Activated CD4-positive, alpha-beta T cell treated with anti-CD3 and anti-CD28 coated beads, Interleukin-2, amount 10 ng/mL, durations not matched to agents 7 days and 5 days (primary cell): ENCODE results near the gene AGPS. TPM values are rescaled to one million over a fixed set of nuclear protein-coding genes. Genes with fewer than 3 reads are reported as not detected.
"Not testable (repeated sequence)": the region's sequence is repeated elsewhere in the genome, so short reads cannot be mapped to it uniquely, and the experiment has no call there.

Experiments
- CTCF ChIA-PET: fragments of 350-600 bp; sonication (Branson Sonifier 250); formaldehyde crosslinking; loops from one replicate; lab custom pipeline; 2021; ENCODE audit warnings: antibody characterized with exemption; lab: Charles Lee
- POLR2A ChIA-PET: fragments of 350-600 bp; sonication (Branson Sonifier 250); formaldehyde crosslinking; loops from one replicate; lab custom pipeline; 2021; ENCODE audit warnings: antibody characterized with exemption; lab: Charles Lee
- DNase-seq: peaks from one replicate; pipeline ENCODE4 v3.0.0-alpha.2; 2020
- H3K27ac Mint-ChIP-seq: one replicate; pipeline ENCODE4 v1.8.0; 2021; ENCODE audit warnings: mild to moderate bottlenecking, moderate library complexity, mixed read lengths
- H3K27me3 Mint-ChIP-seq: one replicate; pipeline ENCODE4 v1.8.0; 2021; ENCODE audit warnings: mixed read lengths
- H3K36me3 Mint-ChIP-seq: one replicate; pipeline ENCODE4 v1.8.0; 2021; ENCODE audit warnings: low read depth, mixed read lengths
- H3K4me1 Mint-ChIP-seq: one replicate; pipeline ENCODE4 v1.8.0; 2021; ENCODE audit warnings: mixed read lengths
- H3K4me3 Mint-ChIP-seq: one replicate; pipeline ENCODE4 v1.8.0; 2021; ENCODE audit warnings: mild to moderate bottlenecking, moderate library complexity, mixed read lengths
- H3K9me3 Mint-ChIP-seq: one replicate; pipeline ENCODE4 v1.8.0; 2021; ENCODE audit warnings: mixed read lengths
- total RNA-seq, 2 experiments: library from RNA; stranded (reverse); gene quantifications; one replicate each; pipeline ENCODE4 v1.2.3, GENCODE V29; 2021

The AGPS gene
- total RNA-seq, 2 experiments from 2014 or later: 61.2 to 61.3 TPM

GRCh38 chr2:177465400-177466138 lies 73.0 kb downstream of the AGPS start:
- Mint-ChIP-seq H3K36me3 (peaks cover 48% of the 10 kb centered on the region), H3K27me3 (no peaks in the 10 kb centered on the region), H3K9me3 (peaks cover 5% of the 10 kb centered on the region), H3K4me1 (no peaks in the 10 kb centered on the region), H3K4me3 (no peak overlapping the region), H3K27ac (no peak overlapping the region)
- ChIA-PET POLR2A (interaction anchor here (0.6 kb wide), 1 partner anchor 736 kb away, joined by 5 read pairs; no protein-coding TSS in a partner anchor), CTCF (interaction anchor here (0.8 kb wide), 1 partner anchor 33 kb away, joined by 3 read pairs; no protein-coding TSS in a partner anchor)
- no peak for DNase-seq

DNA sequence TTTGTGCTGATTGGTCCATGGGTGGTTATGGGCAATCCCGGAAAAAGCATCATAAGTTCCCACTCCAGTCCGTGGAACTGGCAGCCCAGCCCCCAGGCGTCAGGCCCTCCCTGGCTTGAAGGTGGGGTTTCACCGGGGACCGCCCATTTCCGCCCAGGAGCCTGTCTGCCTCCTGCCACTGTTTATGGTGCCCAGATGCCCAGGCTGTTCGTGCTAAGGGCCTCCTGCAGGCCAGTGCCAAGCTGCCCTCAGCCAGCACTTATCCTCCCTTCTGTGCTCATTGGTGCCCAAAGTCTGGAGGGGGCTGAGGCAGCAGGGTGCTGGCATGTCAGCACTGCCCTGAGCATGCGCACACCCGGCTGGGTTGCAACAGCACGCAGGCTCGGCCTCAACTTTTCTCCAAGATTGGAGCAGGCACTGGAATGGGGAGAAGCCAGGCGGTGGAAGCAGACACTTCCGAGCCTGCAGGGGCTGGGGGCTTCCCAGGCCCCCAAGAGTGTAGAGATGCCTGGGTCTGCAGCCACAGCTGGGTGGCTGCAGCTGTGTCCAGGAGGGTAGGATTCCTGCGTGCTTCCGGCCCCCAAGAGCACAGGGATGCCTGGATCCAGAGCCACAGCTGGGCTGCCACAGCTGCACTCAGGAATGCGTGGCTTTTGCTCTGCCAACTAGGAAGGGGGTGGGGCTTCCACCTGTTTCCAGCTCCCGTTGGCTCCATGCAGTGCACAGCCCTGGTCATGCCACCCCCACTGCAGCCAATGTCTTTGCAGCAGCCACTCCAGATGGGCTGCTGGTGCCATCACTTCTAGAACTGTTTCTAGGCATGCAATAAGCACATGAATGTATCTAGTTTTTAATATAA lies 74.0 kb downstream of the AGPS start:
- POLR2A ChIA-PET: no interaction called here
- Mint-ChIP-seq H3K4me3 (no peak overlapping the region), H3K36me3 (peaks cover 52% of the 10 kb centered on the region), H3K27ac (no peak overlapping the region), H3K9me3 (peaks cover 9% of the 10 kb centered on the region), H3K4me1 (no peaks in the 10 kb centered on the region), H3K27me3 (no peaks in the 10 kb centered on the region)
- DNase-seq: no peak
- CTCF ChIA-PET: interaction anchor here (0.8 kb wide), 1 partner anchor 32 kb away, joined by 3 read pairs; no protein-coding TSS in a partner anchor

DNA sequence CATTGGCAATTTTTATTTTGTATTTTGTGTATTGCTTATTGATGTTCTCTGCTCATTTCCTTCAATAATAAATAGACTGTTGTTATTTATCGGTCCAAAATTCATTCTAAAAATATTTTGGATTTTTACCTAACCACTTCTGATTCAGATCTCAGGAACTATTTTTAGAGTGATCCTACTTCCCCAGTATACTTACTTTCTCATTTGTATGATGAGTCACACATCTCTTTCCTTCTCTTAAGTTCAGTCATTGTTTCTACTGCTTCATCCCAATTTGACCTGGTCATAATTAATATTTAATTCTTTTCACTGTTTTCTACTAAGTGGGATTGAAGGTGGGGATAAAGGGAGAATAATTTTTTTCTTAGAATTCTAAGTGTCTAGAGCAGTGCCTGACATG lies 75.1 kb downstream of the AGPS start:
- H3K27me3 Mint-ChIP-seq: no peaks in the 10 kb centered on the region
- H3K36me3 Mint-ChIP-seq: peaks cover 56% of the 10 kb centered on the region
- peaks cover 18% of the 10 kb centered on the region for H3K9me3 Mint-ChIP-seq
- CTCF ChIA-PET: no interaction called here
- H3K4me1 Mint-ChIP-seq: no peaks in the 10 kb centered on the region
- no peak overlapping the region for H3K4me3 Mint-ChIP-seq
- no peak for DNase-seq
- POLR2A ChIA-PET: no interaction called here
- H3K27ac Mint-ChIP-seq: no peak overlapping the region

DNA sequence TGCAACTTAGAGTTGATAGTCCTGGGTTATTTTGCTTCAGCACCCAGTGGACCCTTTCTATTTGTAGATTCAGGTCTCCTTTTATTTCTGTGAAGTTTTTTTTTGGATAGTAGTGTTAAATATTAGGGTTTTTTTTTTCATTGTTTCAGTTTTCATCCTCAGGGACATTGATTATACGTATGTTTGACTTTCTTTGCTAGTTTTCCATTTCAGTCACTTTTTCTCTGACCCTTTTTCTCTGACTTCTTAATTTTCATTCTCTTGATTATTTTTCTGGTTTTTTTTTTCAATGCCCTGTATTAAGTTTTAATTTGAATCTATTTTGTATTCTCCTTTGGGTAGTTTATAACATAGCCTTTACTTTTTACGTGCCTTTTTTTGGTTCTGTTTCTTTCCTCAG lies 79.4 kb downstream of the AGPS start:
- no peaks in the 10 kb centered on the region for H3K4me1 Mint-ChIP-seq
- ChIA-PET CTCF (no interaction called here), POLR2A (no interaction called here)
- no peak for DNase-seq
- H3K27me3 Mint-ChIP-seq: no peaks in the 10 kb centered on the region
- no peak overlapping the region for H3K27ac Mint-ChIP-seq
- peaks cover 24% of the 10 kb centered on the region for H3K9me3 Mint-ChIP-seq
- H3K36me3 Mint-ChIP-seq: peaks cover 61% of the 10 kb centered on the region
- no peak overlapping the region for H3K4me3 Mint-ChIP-seq

GRCh38 chr2:177474301-177474700 lies 81.7 kb downstream of the AGPS start:
- Mint-ChIP-seq H3K27me3 (no peaks in the 10 kb centered on the region), H3K4me1 (no peaks in the 10 kb centered on the region), H3K9me3 (peaks cover 30% of the 10 kb centered on the region), H3K36me3 (peaks cover 68% of the 10 kb centered on the region), H3K4me3 (no peak overlapping the region), H3K27ac (no peak overlapping the region)
- POLR2A ChIA-PET: no interaction called here
- CTCF ChIA-PET: no interaction called here
- no peak for DNase-seq

GRCh38 chr2:177474998-177475397 lies 82.4 kb downstream of the AGPS start:
- H3K27ac Mint-ChIP-seq: no peak overlapping the region
- no peak overlapping the region for H3K4me3 Mint-ChIP-seq
- H3K9me3 Mint-ChIP-seq: peaks cover 30% of the 10 kb centered on the region
- H3K4me1 Mint-ChIP-seq: no peaks in the 10 kb centered on the region
- no peak for DNase-seq
- H3K27me3 Mint-ChIP-seq: no peaks in the 10 kb centered on the region
- CTCF ChIA-PET: interaction anchor here (1.6 kb wide), 1 partner anchor 12 kb away, joined by 3 read pairs; no protein-coding TSS in a partner anchor
- peaks cover 71% of the 10 kb centered on the region for H3K36me3 Mint-ChIP-seq
- POLR2A ChIA-PET: no interaction called here

DNA sequence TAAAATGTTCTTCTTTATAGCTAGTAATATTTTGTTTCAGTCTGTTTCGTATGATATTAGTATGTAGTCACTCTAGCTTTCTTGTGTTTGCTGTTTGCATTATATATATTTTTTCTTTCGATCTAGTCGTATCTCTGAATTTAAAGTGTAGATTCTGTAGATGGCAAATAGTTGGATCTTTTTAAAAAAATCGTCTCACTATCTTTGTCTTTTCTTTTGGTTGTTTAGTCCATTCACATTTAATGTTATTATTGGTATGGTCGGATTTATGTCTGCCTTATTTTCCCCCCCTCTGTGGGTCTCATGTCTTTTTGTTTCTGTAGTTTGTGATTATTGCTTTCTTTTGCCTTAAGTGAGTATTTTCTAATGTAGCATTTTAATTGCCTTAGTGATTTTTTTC lies 84.3 kb downstream of the AGPS start:
- POLR2A ChIA-PET: no interaction called here
- Mint-ChIP-seq H3K27ac (no peak overlapping the region), H3K4me3 (no peak overlapping the region), H3K36me3 (peaks cover 62% of the 10 kb centered on the region), H3K27me3 (no peaks in the 10 kb centered on the region), H3K4me1 (no peaks in the 10 kb centered on the region), H3K9me3 (peaks cover 23% of the 10 kb centered on the region)
- CTCF ChIA-PET: no interaction called here
- no peak for DNase-seq

DNA sequence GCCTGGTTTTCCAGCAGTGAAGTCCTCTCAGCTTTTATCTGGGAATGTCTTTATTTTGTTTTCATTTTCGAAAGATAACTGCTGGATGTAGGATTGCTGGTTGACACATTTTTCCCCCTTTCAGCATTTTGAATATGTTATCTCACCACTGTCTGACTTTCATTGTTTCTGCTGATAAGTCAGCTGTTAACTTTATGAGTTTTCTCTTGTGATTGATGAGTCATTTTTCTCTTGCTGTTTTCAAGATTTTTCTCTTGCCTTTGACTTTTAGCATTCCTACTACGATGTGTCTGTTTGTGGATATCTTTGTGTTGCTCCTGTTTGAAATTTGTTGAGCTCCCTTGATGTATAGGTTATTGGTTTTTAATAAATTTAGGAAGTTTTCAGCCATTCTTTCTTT lies 85.5 kb downstream of the AGPS start:
- no peak for DNase-seq
- H3K36me3 Mint-ChIP-seq: peaks cover 51% of the 10 kb centered on the region
- H3K27ac Mint-ChIP-seq: no peak overlapping the region
- CTCF ChIA-PET: no interaction called here
- H3K9me3 Mint-ChIP-seq: peaks cover 11% of the 10 kb centered on the region
- H3K4me1 Mint-ChIP-seq: no peaks in the 10 kb centered on the region
- H3K27me3 Mint-ChIP-seq: no peaks in the 10 kb centered on the region
- no peak overlapping the region for H3K4me3 Mint-ChIP-seq
- POLR2A ChIA-PET: no interaction called here

DNA sequence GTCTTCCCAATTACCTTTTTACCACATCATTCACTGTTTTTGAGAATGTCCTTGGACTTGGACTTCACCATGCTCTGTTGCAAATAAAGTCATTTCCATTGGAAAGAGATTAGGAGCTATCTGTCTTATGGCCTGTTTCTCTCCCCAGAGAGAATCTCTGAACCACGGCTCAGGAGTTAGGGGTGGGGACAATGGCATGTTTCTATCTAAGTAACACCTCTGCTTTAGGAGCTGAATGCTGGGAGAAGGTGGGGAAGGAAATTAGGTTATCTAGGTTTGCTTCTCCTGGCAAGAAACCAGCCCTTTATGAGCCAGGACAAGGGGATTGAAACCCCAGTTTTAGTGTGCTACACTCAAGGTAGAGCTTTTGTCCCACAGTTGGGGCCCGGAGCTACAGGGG lies 86.3 kb downstream of the AGPS start:
- ChIA-PET CTCF (no interaction called here), POLR2A (no interaction called here)
- Mint-ChIP-seq H3K27me3 (no peaks in the 10 kb centered on the region), H3K4me1 (no peaks in the 10 kb centered on the region), H3K36me3 (peaks cover 49% of the 10 kb centered on the region), H3K27ac (no peak overlapping the region), H3K9me3 (peaks cover 10% of the 10 kb centered on the region), H3K4me3 (no peak overlapping the region)
- DNase-seq: no peak

- Mint-ChIP-seq H3K4me3 (no peak overlapping the region), H3K4me1 (no peaks in the 10 kb centered on the region), H3K27me3 (no peaks in the 10 kb centered on the region), H3K36me3 (peaks cover 24% of the 10 kb centered on the region), H3K27ac (no peak overlapping the region), H3K9me3 (peaks cover 8% of the 10 kb centered on the region)
- ChIA-PET POLR2A (no interaction called here), CTCF (interaction anchor here (1.2 kb wide), 1 partner anchor 11 kb away, joined by 4 read pairs; no protein-coding TSS in a partner anchor)
- DNase-seq: no peak
Observed at GRCh38 chr2:177482195-177482594, 89.6 kb downstream of the AGPS start.

DNA sequence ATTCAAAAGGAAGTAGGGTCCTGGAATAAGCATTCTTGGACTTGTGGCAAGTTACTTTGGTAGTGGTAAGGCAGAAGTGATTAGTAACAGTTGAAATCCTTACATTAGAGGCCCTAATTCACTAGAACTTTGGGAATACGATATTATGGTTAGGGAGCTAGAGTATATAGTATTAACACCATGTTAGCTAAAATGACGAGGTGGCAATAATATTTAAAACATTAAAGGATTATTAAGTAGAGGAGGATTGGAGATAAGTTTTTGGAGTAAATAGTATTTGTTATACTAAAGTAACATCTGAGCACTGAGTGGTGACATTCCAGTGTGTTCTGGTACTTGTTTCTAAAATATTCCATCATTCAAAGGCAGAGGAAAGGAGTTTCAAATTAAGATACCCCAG lies 91.0 kb downstream of the AGPS start:
- H3K9me3 Mint-ChIP-seq: peaks cover 3% of the 10 kb centered on the region
- peaks cover 13% of the 10 kb centered on the region for H3K36me3 Mint-ChIP-seq
- no peaks in the 10 kb centered on the region for H3K4me1 Mint-ChIP-seq
- H3K27me3 Mint-ChIP-seq: no peaks in the 10 kb centered on the region
- CTCF ChIA-PET: no interaction called here
- POLR2A ChIA-PET: no interaction called here
- DNase-seq: no peak
- H3K4me3 Mint-ChIP-seq: no peak overlapping the region
- H3K27ac Mint-ChIP-seq: no peak overlapping the region

- DNase-seq: no peak
- H3K36me3 Mint-ChIP-seq: peaks cover 11% of the 10 kb centered on the region
- POLR2A ChIA-PET: no interaction called here
- H3K9me3 Mint-ChIP-seq: peaks cover 3% of the 10 kb centered on the region
- no peak overlapping the region for H3K27ac Mint-ChIP-seq
- CTCF ChIA-PET: no interaction called here
- H3K27me3 Mint-ChIP-seq: no peaks in the 10 kb centered on the region
- no peaks in the 10 kb centered on the region for H3K4me1 Mint-ChIP-seq
- H3K4me3 Mint-ChIP-seq: no peak overlapping the region
Observed at GRCh38 chr2:177484180-177484795, 91.7 kb downstream of the AGPS start.

GRCh38 chr2:177485657-177486056 lies 93.1 kb downstream of the AGPS start:
- H3K9me3 Mint-ChIP-seq, DNase-seq, POLR2A ChIA-PET, H3K36me3 Mint-ChIP-seq, H3K4me1 Mint-ChIP-seq, CTCF ChIA-PET, H3K4me3 Mint-ChIP-seq, H3K27me3 Mint-ChIP-seq: not testable (repeated sequence)
- peak overlapping the region; percentile 13 for H3K27ac Mint-ChIP-seq
